WTC11 (cell line): ENCODE data around the gene SMAD3.

Source experiments
- ATF1 ChIP-seq: sonication (generic); formaldehyde crosslinking; IDR thresholded peaks from 2 replicates; pipeline ENCODE4 v1.8.1; 2023; ENCODE audit warnings: mild to moderate bottlenecking, moderate library complexity, missing genetic modification reagents
- CREM ChIP-seq: sonication (generic); formaldehyde crosslinking; IDR thresholded peaks from 2 replicates; pipeline ENCODE4 v1.8.1; 2022; ENCODE audit warnings: mild to moderate bottlenecking, missing genetic modification reagents, moderate library complexity
- HMGA2 ChIP-seq: fragments of 250-450 bp; sonication (Bioruptor Pico); IDR thresholded peaks from 2 replicates; pipeline ENCODE4 v1.4.0; 2021; ENCODE audit warnings: mild to moderate bottlenecking, moderate library complexity
- NFE2L1 ChIP-seq: sonication (generic); formaldehyde crosslinking; IDR thresholded peaks from 2 replicates; pipeline ENCODE4 v1.8.1; 2023; ENCODE audit warnings: missing genetic modification reagents
- NR3C1 ChIP-seq: sonication (generic); formaldehyde crosslinking; conservative IDR thresholded peaks from 2 replicates; pipeline ENCODE4 v1.8.1; 2023; ENCODE audit warnings: low read depth, mild to moderate bottlenecking, missing genetic modification reagents
- OVOL2 ChIP-seq: fragments of 250-450 bp; sonication (Bioruptor Pico); IDR thresholded peaks from 2 replicates; pipeline ENCODE4 v1.9.0; 2021; ENCODE audit warnings: mild to moderate bottlenecking, borderline replicate concordance
- PREB ChIP-seq: sonication (generic); formaldehyde crosslinking; IDR thresholded peaks from 2 replicates; pipeline ENCODE4 v1.8.1; 2022; ENCODE audit warnings: mild to moderate bottlenecking, missing genetic modification reagents, moderate library complexity, borderline replicate concordance
- SP1 ChIP-seq: sonication (generic); formaldehyde crosslinking; conservative IDR thresholded peaks from 2 replicates; pipeline ENCODE4 v1.8.1; 2022; ENCODE audit warnings: missing genetic modification reagents
- TCF7 ChIP-seq: sonication (generic); formaldehyde crosslinking; IDR thresholded peaks from 2 replicates; pipeline ENCODE4 v1.8.0; 2022; ENCODE audit warnings: mild to moderate bottlenecking, low read depth, missing genetic modification reagents, moderate library complexity
- USF1 ChIP-seq: sonication (generic); formaldehyde crosslinking; IDR thresholded peaks from 2 replicates; pipeline ENCODE4 v1.8.0; 2022; ENCODE audit warnings: mild to moderate bottlenecking, missing genetic modification reagents
- ZNF232 ChIP-seq: sonication (generic); formaldehyde crosslinking; IDR thresholded peaks from 2 replicates; pipeline ENCODE4 v1.8.0; 2022; ENCODE audit warnings: mild to moderate bottlenecking, missing genetic modification reagents
- ZNF281 ChIP-seq: sonication (generic); formaldehyde crosslinking; IDR thresholded peaks from 2 replicates; pipeline ENCODE4 v1.8.0; 2023; ENCODE audit warnings: mild to moderate bottlenecking, missing genetic modification reagents
- TF ChIP-seq, protein P1 (sequence below): fragments of 200-600 bp; IDR thresholded peaks from 2 replicates; pipeline ENCODE4 v1.8.0; 2022; ENCODE audit warnings: antibody characterized with exemption
- TF ChIP-seq, protein P2 (sequence below): sonication (generic); formaldehyde crosslinking; conservative IDR thresholded peaks from 2 replicates; pipeline ENCODE4 v1.8.1; 2023; ENCODE audit warnings: mild to moderate bottlenecking, low read depth, missing genetic modification reagents, moderate library complexity

DNA sequence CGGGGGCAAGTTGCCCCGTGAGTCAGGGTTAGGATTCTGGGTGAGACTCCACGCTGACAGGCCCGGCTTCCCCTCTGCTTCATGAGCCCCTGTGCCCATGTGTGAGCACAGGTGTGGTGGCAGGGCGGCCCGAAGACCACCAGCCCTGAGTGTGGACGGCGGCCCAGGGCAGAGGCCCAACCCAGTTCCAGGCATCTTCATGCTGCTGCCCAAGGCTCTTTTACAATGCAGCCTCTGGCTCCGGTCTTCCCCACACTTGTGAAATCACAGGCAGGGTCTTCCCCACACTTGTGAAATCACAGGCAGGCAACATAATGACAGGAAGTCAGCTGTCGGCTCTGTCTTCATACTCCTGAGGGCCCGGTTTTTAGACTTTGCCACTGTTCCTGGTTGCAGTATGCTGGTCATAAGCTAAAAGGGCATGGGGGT lies 110.3 kb downstream of the SMAD3 start:
- TF ChIP-seq, protein P1, sequence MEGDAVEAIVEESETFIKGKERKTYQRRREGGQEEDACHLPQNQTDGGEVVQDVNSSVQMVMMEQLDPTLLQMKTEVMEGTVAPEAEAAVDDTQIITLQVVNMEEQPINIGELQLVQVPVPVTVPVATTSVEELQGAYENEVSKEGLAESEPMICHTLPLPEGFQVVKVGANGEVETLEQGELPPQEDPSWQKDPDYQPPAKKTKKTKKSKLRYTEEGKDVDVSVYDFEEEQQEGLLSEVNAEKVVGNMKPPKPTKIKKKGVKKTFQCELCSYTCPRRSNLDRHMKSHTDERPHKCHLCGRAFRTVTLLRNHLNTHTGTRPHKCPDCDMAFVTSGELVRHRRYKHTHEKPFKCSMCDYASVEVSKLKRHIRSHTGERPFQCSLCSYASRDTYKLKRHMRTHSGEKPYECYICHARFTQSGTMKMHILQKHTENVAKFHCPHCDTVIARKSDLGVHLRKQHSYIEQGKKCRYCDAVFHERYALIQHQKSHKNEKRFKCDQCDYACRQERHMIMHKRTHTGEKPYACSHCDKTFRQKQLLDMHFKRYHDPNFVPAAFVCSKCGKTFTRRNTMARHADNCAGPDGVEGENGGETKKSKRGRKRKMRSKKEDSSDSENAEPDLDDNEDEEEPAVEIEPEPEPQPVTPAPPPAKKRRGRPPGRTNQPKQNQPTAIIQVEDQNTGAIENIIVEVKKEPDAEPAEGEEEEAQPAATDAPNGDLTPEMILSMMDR: no peak
- TF ChIP-seq OVOL2 (CRISPR knock-in tag) (no peak), TCF7 (CRISPR knock-in tag) (no peak), NFE2L1 (CRISPR knock-in tag) (no peak), ZNF281 (CRISPR knock-in tag) (no peak), PREB (CRISPR knock-in tag) (no peak), ATF1 (CRISPR knock-in tag) (no peak), NR3C1 (no peak), ZNF232 (CRISPR knock-in tag) (no peak), SP1 (CRISPR knock-in tag) (no peak), CREM (CRISPR knock-in tag) (no peak), HMGA2 (CRISPR knock-in tag) (no peak), USF1 (no peak)
- TF ChIP-seq, protein P2, sequence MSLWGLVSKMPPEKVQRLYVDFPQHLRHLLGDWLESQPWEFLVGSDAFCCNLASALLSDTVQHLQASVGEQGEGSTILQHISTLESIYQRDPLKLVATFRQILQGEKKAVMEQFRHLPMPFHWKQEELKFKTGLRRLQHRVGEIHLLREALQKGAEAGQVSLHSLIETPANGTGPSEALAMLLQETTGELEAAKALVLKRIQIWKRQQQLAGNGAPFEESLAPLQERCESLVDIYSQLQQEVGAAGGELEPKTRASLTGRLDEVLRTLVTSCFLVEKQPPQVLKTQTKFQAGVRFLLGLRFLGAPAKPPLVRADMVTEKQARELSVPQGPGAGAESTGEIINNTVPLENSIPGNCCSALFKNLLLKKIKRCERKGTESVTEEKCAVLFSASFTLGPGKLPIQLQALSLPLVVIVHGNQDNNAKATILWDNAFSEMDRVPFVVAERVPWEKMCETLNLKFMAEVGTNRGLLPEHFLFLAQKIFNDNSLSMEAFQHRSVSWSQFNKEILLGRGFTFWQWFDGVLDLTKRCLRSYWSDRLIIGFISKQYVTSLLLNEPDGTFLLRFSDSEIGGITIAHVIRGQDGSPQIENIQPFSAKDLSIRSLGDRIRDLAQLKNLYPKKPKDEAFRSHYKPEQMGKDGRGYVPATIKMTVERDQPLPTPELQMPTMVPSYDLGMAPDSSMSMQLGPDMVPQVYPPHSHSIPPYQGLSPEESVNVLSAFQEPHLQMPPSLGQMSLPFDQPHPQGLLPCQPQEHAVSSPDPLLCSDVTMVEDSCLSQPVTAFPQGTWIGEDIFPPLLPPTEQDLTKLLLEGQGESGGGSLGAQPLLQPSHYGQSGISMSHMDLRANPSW (CRISPR knock-in tag): no peak
